ENCODE measurements around the gene CPTP. TPM values are rescaled to one million over a fixed set of nuclear protein-coding genes. Genes with fewer than 3 reads are reported as not detected.

CPTP gene
- polyA plus RNA-seq, 1 donor: 17.7 TPM

GRCh38 chr1:1306661-1307260, 17.8 kb upstream of the CPTP start:
- DNase-seq: peak; percentile 55 to 71
- H3K4me1 ChIP-seq (ENCODE audit: control insufficient read depth, insufficient read depth, low read length): peaks cover 42% of the 10 kb centered on the region
- peaks cover 4% of the 10 kb centered on the region for H3K9me3 ChIP-seq (ENCODE audit: control insufficient read depth, low read depth, low read length)
- peaks cover 19% of the 10 kb centered on the region for H3K36me3 ChIP-seq (ENCODE audit: control insufficient read depth, insufficient read depth, low read length)
- no CpG with 5 or more reads among the region's 27 CpGs for WGBS (ENCODE audit: insufficient coverage, low lambda C conversion rate)
- peak overlapping the region; percentile 56 for H3K27ac ChIP-seq (ENCODE audit: low read length)
- H3K27me3 ChIP-seq (ENCODE audit: control insufficient read depth, insufficient read depth, low read length): no peaks in the 10 kb centered on the region
- peak overlapping the region; percentile 73 for H3K4me3 ChIP-seq (ENCODE audit: low read length)

- Histone ChIP-seq H3K4me1 (ENCODE audit: control insufficient read depth, insufficient read depth, low read length) (peaks cover 42% of the 10 kb centered on the region), H3K27me3 (ENCODE audit: control insufficient read depth, insufficient read depth, low read length) (no peaks in the 10 kb centered on the region), H3K4me3 (ENCODE audit: low read length) (peak overlapping the region; percentile 73), H3K36me3 (ENCODE audit: control insufficient read depth, insufficient read depth, low read length) (peaks cover 25% of the 10 kb centered on the region), H3K27ac (ENCODE audit: low read length) (peak overlapping the region; percentile 56), H3K9me3 (ENCODE audit: control insufficient read depth, low read depth, low read length) (peaks cover 4% of the 10 kb centered on the region)
- DNase-seq: no peak
- no CpG with 5 or more reads among the region's 83 CpGs for WGBS (ENCODE audit: insufficient coverage, low lambda C conversion rate)
Measured at GRCh38 chr1:1307261-1307922, 17.2 kb upstream of the CPTP start.

- Histone ChIP-seq H3K27me3 (ENCODE audit: control insufficient read depth, insufficient read depth, low read length) (no peaks in the 10 kb centered on the region), H3K9me3 (ENCODE audit: control insufficient read depth, low read depth, low read length) (peaks cover 4% of the 10 kb centered on the region), H3K36me3 (ENCODE audit: control insufficient read depth, insufficient read depth, low read length) (peaks cover 33% of the 10 kb centered on the region), H3K27ac (ENCODE audit: low read length) (peak within 1 kb of the TSS; percentile 94), H3K4me3 (ENCODE audit: low read length) (peak within 1 kb of the TSS; percentile 73), H3K4me1 (ENCODE audit: control insufficient read depth, insufficient read depth, low read length) (peaks cover 42% of the 10 kb centered on the region)
- DNase-seq: peak; percentile 89 to 97
- WGBS (ENCODE audit: insufficient coverage, low lambda C conversion rate): no CpG with 5 or more reads among the region's 131 CpGs
Measured at GRCh38 chr1:1307923-1308755, 16.5 kb upstream of the CPTP start, which contains the start of the genes ACAP3 and PUSL1. TSS of gene ACAP3 (minus strand) at chr1:1307930. CDS start at chr1:1307815, 115 bp downstream. TSS of gene PUSL1 (plus strand) at chr1:1308597. CDS start at chr1:1308644, 47 bp downstream.

GRCh38 chr1:1308756-1309250, 15.8 kb upstream of the CPTP start:
- peaks cover 4% of the 10 kb centered on the region for H3K9me3 ChIP-seq (ENCODE audit: control insufficient read depth, low read depth, low read length)
- H3K27ac ChIP-seq (ENCODE audit: low read length): peak overlapping the region; percentile 73
- H3K36me3 ChIP-seq (ENCODE audit: control insufficient read depth, insufficient read depth, low read length): peaks cover 39% of the 10 kb centered on the region
- no CpG with 5 or more reads among the region's 66 CpGs for WGBS (ENCODE audit: insufficient coverage, low lambda C conversion rate)
- peaks cover 37% of the 10 kb centered on the region for H3K4me1 ChIP-seq (ENCODE audit: control insufficient read depth, insufficient read depth, low read length)
- H3K27me3 ChIP-seq (ENCODE audit: control insufficient read depth, insufficient read depth, low read length): no peaks in the 10 kb centered on the region
- peak in 1 of 2 donors; percentile 46 for DNase-seq
- H3K4me3 ChIP-seq (ENCODE audit: low read length): peak overlapping the region; percentile 70

- no CpG with 5 or more reads among the region's 57 CpGs for WGBS (ENCODE audit: insufficient coverage, low lambda C conversion rate)
- H3K4me1 ChIP-seq (ENCODE audit: control insufficient read depth, insufficient read depth, low read length): peaks cover 30% of the 10 kb centered on the region
- peak in 1 of 2 donors; percentile 48 for DNase-seq
- no peak overlapping the region for H3K27ac ChIP-seq (ENCODE audit: low read length)
- no peaks in the 10 kb centered on the region for H3K27me3 ChIP-seq (ENCODE audit: control insufficient read depth, insufficient read depth, low read length)
- H3K4me3 ChIP-seq (ENCODE audit: low read length): peak overlapping the region; percentile 70
- H3K9me3 ChIP-seq (ENCODE audit: control insufficient read depth, low read depth, low read length): peaks cover 4% of the 10 kb centered on the region
- H3K36me3 ChIP-seq (ENCODE audit: control insufficient read depth, insufficient read depth, low read length): peaks cover 46% of the 10 kb centered on the region
Measured at GRCh38 chr1:1309251-1310108, 15.1 kb upstream of the CPTP start.

- no CpG with 5 or more reads among the region's 3 CpGs for WGBS (ENCODE audit: insufficient coverage, low lambda C conversion rate)
- Histone ChIP-seq H3K9me3 (ENCODE audit: control insufficient read depth, low read depth, low read length) (peaks cover 4% of the 10 kb centered on the region), H3K4me3 (ENCODE audit: low read length) (peak overlapping the region; percentile 70), H3K4me1 (ENCODE audit: control insufficient read depth, insufficient read depth, low read length) (peaks cover 25% of the 10 kb centered on the region), H3K36me3 (ENCODE audit: control insufficient read depth, insufficient read depth, low read length) (peaks cover 52% of the 10 kb centered on the region), H3K27ac (ENCODE audit: low read length) (no peak overlapping the region), H3K27me3 (ENCODE audit: control insufficient read depth, insufficient read depth, low read length) (no peaks in the 10 kb centered on the region)
- DNase-seq: no peak
Measured at GRCh38 chr1:1310109-1310385, 14.6 kb upstream of the CPTP start.

GRCh38 chr1:1310476-1311053, 14.0 kb upstream of the CPTP start:
- DNase-seq: no peak
- no peak overlapping the region for H3K4me3 ChIP-seq (ENCODE audit: low read length)
- no peak overlapping the region for H3K27ac ChIP-seq (ENCODE audit: low read length)
- no peaks in the 10 kb centered on the region for H3K27me3 ChIP-seq (ENCODE audit: control insufficient read depth, insufficient read depth, low read length)
- H3K9me3 ChIP-seq (ENCODE audit: control insufficient read depth, low read depth, low read length): peaks cover 4% of the 10 kb centered on the region
- peaks cover 55% of the 10 kb centered on the region for H3K36me3 ChIP-seq (ENCODE audit: control insufficient read depth, insufficient read depth, low read length)
- no CpG with 5 or more reads among the region's 21 CpGs for WGBS (ENCODE audit: insufficient coverage, low lambda C conversion rate)
- peaks cover 20% of the 10 kb centered on the region for H3K4me1 ChIP-seq (ENCODE audit: control insufficient read depth, insufficient read depth, low read length)

GRCh38 chr1:1311107-1312104, 13.2 kb upstream of the CPTP start:
- WGBS (ENCODE audit: insufficient coverage, low lambda C conversion rate): no CpG with 5 or more reads among the region's 22 CpGs
- DNase-seq: no peak
- peaks cover 12% of the 10 kb centered on the region for H3K4me1 ChIP-seq (ENCODE audit: control insufficient read depth, insufficient read depth, low read length)
- H3K36me3 ChIP-seq (ENCODE audit: control insufficient read depth, insufficient read depth, low read length): peaks cover 55% of the 10 kb centered on the region
- no peak overlapping the region for H3K27ac ChIP-seq (ENCODE audit: low read length)
- H3K4me3 ChIP-seq (ENCODE audit: low read length): no peak overlapping the region
- H3K27me3 ChIP-seq (ENCODE audit: control insufficient read depth, insufficient read depth, low read length): no peaks in the 10 kb centered on the region
- H3K9me3 ChIP-seq (ENCODE audit: control insufficient read depth, low read depth, low read length): peaks cover 4% of the 10 kb centered on the region
